ENCODE results near the gene HSPBP1.
"Not testable (repeated sequence)": the region's sequence is repeated elsewhere in the genome, so short reads cannot be mapped to it uniquely, and the experiment has no call there.

Gene HSPBP1

GRCh38 chr19:55224679-55225414 lies 55.1 kb downstream of the HSPBP1 start:
- ATAC-seq (replicated peaks); H3K9me3 Mint-ChIP-seq; H3K27me3 Mint-ChIP-seq; DNase-seq: not testable (repeated sequence)
- Mint-ChIP-seq H3K4me1 (peaks cover 7 to 16% of the 10 kb centered on the region in 2 donors), H3K4me3 (peak overlapping the region in 1 of 2 donors; percentile 48), H3K36me3 (peaks cover 53 to 76% of the 10 kb centered on the region in 2 donors), H3K27ac (peak overlapping the region; percentile 70)

- Mint-ChIP-seq H3K4me1 (peaks cover 7 to 14% of the 10 kb centered on the region in 2 donors), H3K27ac (peak overlapping the region; percentile 47), H3K27me3 (no peaks in the 10 kb centered on the region), H3K36me3 (peaks cover 54 to 73% of the 10 kb centered on the region in 2 donors), H3K9me3 (peaks cover 3 to 5% of the 10 kb centered on the region in 2 donors), H3K4me3 (peak overlapping the region in 1 of 2 donors; percentile 6)
- DNase-seq (no peak), ATAC-seq (replicated peaks) (no peak)
Measured at GRCh38 chr19:55224038-55224665, 55.8 kb downstream of the HSPBP1 start.

GRCh38 chr19:55223291-55224037 lies 56.4 kb downstream of the HSPBP1 start:
- Mint-ChIP-seq H3K36me3 (peaks cover 54 to 69% of the 10 kb centered on the region in 2 donors), H3K4me3 (peak overlapping the region; percentile 29 to 46), H3K4me1 (peaks cover 7 to 12% of the 10 kb centered on the region in 2 donors), H3K27ac (peak overlapping the region; percentile 56), H3K9me3 (peaks cover 3 to 5% of the 10 kb centered on the region in 2 donors), H3K27me3 (no peaks in the 10 kb centered on the region)
- DNase-seq (no peak), ATAC-seq (replicated peaks) (peak in 1 of 2 donors; percentile 11)

- Mint-ChIP-seq H3K36me3 (peaks cover 37 to 55% of the 10 kb centered on the region in 2 donors), H3K4me1 (peaks cover 13 to 17% of the 10 kb centered on the region in 2 donors), H3K27me3 (peaks cover 14 to 17% of the 10 kb centered on the region in 2 donors), H3K4me3 (no peak overlapping the region), H3K27ac (peak overlapping the region; percentile 65), H3K9me3 (peaks cover 10 to 11% of the 10 kb centered on the region in 2 donors)
- DNase-seq (no peak), ATAC-seq (replicated peaks) (no peak)
Measured at GRCh38 chr19:55220525-55220924, 59.4 kb downstream of the HSPBP1 start.

- peaks cover 25 to 33% of the 10 kb centered on the region in 2 donors for H3K36me3 Mint-ChIP-seq
- H3K9me3 Mint-ChIP-seq = peaks cover 17 to 24% of the 10 kb centered on the region in 2 donors
- H3K4me1 Mint-ChIP-seq = peaks cover 9 to 12% of the 10 kb centered on the region in 2 donors
- peak overlapping the region; percentile 60 to 70 for H3K4me3 Mint-ChIP-seq
- peak overlapping the region; percentile 89 for H3K27ac Mint-ChIP-seq
- ATAC-seq (replicated peaks) = peak; percentile 80 to 83
- no peak for DNase-seq
- peaks cover 27 to 45% of the 10 kb centered on the region in 2 donors for H3K27me3 Mint-ChIP-seq
Measured at GRCh38 chr19:55216461-55217198, 63.3 kb downstream of the HSPBP1 start.

GRCh38 chr19:55213547-55213946 lies 66.4 kb downstream of the HSPBP1 start:
- Mint-ChIP-seq H3K4me3 (no peak overlapping the region), H3K27me3 (peaks cover 43 to 60% of the 10 kb centered on the region in 2 donors), H3K36me3 (peaks cover 7 to 15% of the 10 kb centered on the region in 2 donors), H3K9me3 (peaks cover 15 to 21% of the 10 kb centered on the region in 2 donors), H3K27ac (no peak overlapping the region), H3K4me1 (peaks cover 9 to 12% of the 10 kb centered on the region in 2 donors)
- DNase-seq (no peak), ATAC-seq (replicated peaks) (no peak)

- peaks cover 7 to 15% of the 10 kb centered on the region in 2 donors for H3K36me3 Mint-ChIP-seq
- no peak overlapping the region for H3K4me3 Mint-ChIP-seq
- peaks cover 15 to 21% of the 10 kb centered on the region in 2 donors for H3K9me3 Mint-ChIP-seq
- peaks cover 9 to 12% of the 10 kb centered on the region in 2 donors for H3K4me1 Mint-ChIP-seq
- DNase-seq (no peak), ATAC-seq (replicated peaks) (no peak)
- H3K27me3 Mint-ChIP-seq = peaks cover 43 to 61% of the 10 kb centered on the region in 2 donors
- no peak overlapping the region for H3K27ac Mint-ChIP-seq
Measured at GRCh38 chr19:55212447-55212846, 67.5 kb downstream of the HSPBP1 start.
